MM.1S (cell line): ENCODE measurements around the gene TMBIM4.

Experiments used
- EZH2 ChIP-seq: fragments of 300-600 bp; sonication (generic); optimal IDR thresholded peaks from 2 replicates; pipeline ENCODE3; 2017; ENCODE audit warnings: low read depth, mild to moderate bottlenecking, antibody characterized with exemption, low read length, mixed read lengths
- TF ChIP-seq, protein P1 (sequence below): fragments of 300-600 bp; sonication (generic); IDR thresholded peaks from 2 replicates; pipeline ENCODE4 v1.5.1; 2016; ENCODE audit warnings: antibody characterized with exemption, low read length, mixed read lengths

- TF ChIP-seq, protein P1, sequence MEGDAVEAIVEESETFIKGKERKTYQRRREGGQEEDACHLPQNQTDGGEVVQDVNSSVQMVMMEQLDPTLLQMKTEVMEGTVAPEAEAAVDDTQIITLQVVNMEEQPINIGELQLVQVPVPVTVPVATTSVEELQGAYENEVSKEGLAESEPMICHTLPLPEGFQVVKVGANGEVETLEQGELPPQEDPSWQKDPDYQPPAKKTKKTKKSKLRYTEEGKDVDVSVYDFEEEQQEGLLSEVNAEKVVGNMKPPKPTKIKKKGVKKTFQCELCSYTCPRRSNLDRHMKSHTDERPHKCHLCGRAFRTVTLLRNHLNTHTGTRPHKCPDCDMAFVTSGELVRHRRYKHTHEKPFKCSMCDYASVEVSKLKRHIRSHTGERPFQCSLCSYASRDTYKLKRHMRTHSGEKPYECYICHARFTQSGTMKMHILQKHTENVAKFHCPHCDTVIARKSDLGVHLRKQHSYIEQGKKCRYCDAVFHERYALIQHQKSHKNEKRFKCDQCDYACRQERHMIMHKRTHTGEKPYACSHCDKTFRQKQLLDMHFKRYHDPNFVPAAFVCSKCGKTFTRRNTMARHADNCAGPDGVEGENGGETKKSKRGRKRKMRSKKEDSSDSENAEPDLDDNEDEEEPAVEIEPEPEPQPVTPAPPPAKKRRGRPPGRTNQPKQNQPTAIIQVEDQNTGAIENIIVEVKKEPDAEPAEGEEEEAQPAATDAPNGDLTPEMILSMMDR = no peak
- no peak for TF ChIP-seq EZH2
These were observed 77.1 kb downstream of the TMBIM4 start for GRCh38 chr12:66092559-66093269.
